ENCODE measurements around the gene ASPHD2.
"Not testable (repeated sequence)": the region's sequence is repeated elsewhere in the genome, so short reads cannot be mapped to it uniquely, and the experiment has no call there.

ASPHD2 gene

GRCh38 chr22:26437694-26438392 is 8.8 kb downstream of the ASPHD2 start:
- no peak overlapping the region for H3K4me3 ChIP-seq (ENCODE audit: low read depth, low read length)
- TF ChIP-seq, protein P1, sequence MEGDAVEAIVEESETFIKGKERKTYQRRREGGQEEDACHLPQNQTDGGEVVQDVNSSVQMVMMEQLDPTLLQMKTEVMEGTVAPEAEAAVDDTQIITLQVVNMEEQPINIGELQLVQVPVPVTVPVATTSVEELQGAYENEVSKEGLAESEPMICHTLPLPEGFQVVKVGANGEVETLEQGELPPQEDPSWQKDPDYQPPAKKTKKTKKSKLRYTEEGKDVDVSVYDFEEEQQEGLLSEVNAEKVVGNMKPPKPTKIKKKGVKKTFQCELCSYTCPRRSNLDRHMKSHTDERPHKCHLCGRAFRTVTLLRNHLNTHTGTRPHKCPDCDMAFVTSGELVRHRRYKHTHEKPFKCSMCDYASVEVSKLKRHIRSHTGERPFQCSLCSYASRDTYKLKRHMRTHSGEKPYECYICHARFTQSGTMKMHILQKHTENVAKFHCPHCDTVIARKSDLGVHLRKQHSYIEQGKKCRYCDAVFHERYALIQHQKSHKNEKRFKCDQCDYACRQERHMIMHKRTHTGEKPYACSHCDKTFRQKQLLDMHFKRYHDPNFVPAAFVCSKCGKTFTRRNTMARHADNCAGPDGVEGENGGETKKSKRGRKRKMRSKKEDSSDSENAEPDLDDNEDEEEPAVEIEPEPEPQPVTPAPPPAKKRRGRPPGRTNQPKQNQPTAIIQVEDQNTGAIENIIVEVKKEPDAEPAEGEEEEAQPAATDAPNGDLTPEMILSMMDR (IDR thresholded peaks at IDR 0.05; ENCODE audit: insufficient read depth, low read depth, low read length, missing control alignments), result no peak
- DNase-seq (ENCODE audit: low read depth), result no peak

DNA sequence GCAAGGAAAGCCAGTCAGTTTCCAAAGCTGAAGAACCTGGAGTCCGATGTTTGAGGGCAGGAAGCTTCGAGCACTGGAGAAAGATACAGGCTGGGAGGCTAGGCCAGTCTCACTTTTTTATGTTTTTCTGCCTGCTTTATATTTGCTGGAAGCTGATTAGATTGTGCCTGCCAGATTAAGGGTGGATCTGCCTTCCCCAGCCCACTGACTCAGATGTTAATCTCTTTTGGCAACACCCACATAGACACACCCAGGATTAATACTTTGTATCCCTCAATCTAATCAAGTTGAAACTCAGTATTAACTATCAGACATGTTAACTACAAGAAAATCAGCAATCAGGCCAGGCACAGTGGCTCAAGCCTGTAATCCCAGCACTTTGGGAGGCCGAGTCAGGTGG is 9.7 kb downstream of the ASPHD2 start:
- H3K4me3 ChIP-seq (ENCODE audit: low read depth, low read length); DNase-seq (ENCODE audit: low read depth): not testable (repeated sequence)

GRCh38 chr22:26439559-26439958 is 10.5 kb downstream of the ASPHD2 start:
- H3K4me3 ChIP-seq (ENCODE audit: low read depth, low read length), result no peak overlapping the region
- TF ChIP-seq, protein P1 (IDR thresholded peaks at IDR 0.05; ENCODE audit: insufficient read depth, low read depth, low read length, missing control alignments), result no peak
- no peak for DNase-seq (ENCODE audit: low read depth)

DNA sequence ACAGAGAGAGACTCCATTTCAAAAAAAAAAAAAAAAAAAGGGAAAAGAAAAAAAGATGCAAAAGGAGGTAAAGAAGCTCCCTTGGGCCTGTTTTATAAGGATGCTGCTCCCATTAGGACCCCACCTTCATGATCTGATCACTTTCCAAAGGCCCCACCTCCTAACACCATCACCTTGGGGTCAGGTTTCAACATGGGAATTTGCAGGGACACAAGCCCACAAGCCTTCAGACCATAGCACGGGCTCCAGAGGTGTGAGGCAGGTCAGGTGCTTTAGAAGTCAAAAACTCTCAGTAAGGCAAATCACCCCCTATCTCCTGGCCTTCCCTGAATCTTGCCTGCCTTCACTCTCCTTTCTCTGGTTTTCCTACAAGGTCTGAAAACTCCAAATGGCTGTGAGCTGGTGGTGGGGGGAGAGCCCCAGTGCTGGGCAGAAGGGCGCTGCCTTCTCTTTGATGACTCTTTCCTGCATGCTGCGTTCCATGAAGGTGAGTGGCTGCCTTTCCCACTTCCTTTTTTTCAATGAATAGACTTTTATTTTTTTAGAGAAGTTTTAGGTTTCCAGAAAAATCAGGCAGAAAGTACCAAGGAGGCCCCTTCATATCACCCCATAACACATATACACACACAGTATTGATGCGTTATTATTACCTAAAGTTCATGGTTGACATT is 13.2 kb downstream of the ASPHD2 start:
- no peak overlapping the region for H3K4me3 ChIP-seq (ENCODE audit: low read depth, low read length)
- TF ChIP-seq, protein P1 (IDR thresholded peaks at IDR 0.05; ENCODE audit: insufficient read depth, low read depth, low read length, missing control alignments), result no peak
- no peak for DNase-seq (ENCODE audit: low read depth)

DNA sequence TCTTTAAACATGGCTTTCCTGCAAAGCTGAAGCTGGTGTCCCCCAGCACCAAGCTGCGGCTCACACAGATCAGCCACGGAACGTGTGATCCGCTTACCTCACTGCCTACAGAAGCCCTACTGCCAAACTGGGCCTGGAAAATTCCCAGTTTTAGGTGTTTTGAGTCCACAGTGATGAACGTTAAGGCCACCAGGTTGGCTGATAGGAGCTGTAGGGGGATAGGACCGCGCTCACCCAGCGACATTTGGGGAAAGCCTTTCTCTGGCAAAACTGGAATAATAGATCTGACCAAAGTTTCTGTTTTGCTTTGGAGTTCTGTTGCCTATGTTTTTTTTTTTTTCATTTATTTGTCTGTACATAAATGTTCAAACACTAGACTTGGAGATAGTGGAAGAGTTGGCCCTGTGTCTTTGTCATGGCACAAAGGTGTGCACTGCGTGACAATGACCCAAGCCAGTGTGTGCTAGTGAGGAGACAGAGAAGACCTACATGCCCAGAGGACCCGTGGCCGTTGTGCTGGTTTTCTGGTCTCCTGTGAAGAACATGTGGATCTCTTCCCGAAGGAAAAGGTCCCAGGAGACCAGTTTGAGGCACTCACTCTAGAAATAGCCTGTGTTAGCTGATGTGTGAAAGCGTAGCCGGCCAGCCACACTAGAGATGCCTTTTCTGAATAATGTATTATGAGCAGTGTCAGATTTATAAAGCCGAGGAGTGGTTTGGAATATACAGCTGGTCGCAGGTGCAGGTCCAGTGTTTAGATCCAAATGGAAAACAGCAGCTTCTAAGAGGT is 15.0 kb downstream of the ASPHD2 start:
- DNase-seq (ENCODE audit: low read depth), result no peak
- TF ChIP-seq, protein P1 (IDR thresholded peaks at IDR 0.05; ENCODE audit: insufficient read depth, low read depth, low read length, missing control alignments), result no peak
- H3K4me3 ChIP-seq (ENCODE audit: low read depth, low read length), result no peak overlapping the region

DNA sequence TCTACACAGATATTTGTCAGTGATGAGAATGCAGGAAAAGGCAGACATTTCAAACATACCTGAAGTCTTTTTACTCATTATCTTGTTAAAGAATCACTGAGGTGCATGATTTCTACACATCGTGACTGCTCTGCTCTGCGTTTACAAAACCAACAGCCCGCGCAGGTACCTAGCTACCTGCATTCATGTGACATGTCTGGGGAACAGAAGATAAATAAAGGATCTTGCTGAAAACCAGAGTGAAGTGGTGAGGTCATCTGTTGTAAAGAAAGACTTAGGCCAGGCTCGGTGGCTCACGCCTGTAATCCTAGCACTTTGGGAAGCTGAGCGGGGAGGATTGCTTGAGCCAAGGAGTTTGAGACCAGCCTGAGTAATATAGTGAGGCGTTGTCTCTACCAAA is 15.7 kb downstream of the ASPHD2 start:
- no peak overlapping the region for H3K4me3 ChIP-seq (ENCODE audit: low read depth, low read length)
- no peak for DNase-seq (ENCODE audit: low read depth)

More for the DNA sequence above, 15.7 kb downstream of the ASPHD2 start:
- TF ChIP-seq, protein P1 (IDR thresholded peaks at IDR 0.05; ENCODE audit: insufficient read depth, low read depth, low read length, missing control alignments), result no peak

All from GM12865 (cell line).